ENCODE data around the gene MRGPRX3. TPM values are rescaled to one million over a fixed set of nuclear protein-coding genes. Genes with fewer than 3 reads are reported as not detected.

The MRGPRX3 gene
- total RNA-seq, 1 experiment from 2014 or later: not detected

DNA sequence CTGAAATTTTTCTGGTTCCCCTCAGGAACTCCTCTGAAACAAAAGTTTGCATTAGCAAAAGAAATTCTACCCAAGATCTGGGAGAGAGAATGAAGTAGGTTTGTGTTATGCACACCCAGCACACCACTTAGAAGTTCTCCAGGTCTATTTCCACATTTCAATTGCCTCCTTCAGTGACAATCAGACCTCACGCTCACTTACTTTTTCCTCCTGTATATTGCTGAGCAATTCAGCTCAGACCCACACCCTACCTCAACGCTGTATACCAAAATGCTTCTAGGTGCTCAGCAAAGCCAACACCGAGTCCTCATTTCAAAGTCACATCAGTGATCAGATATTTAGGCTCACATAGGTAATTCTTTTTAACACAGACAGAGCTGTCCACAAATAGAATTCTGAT lies 19.2 kb downstream of the MRGPRX3 start:
- POLR2A ChIA-PET: no interaction called here

GRCh38 chr11:18168372-18168771 lies 36.0 kb downstream of the MRGPRX3 start:
- intact Hi-C loops (cut with micrococcal nuclease; ENCODE audit: unreplicated experiment): no loop called here
- Mint-ChIP-seq H3K36me3 (ENCODE audit: insufficient read depth, unreplicated experiment) (no peaks in the 10 kb centered on the region), H3K4me3 (ENCODE audit: unreplicated experiment) (no peak overlapping the region), H3K27ac (ENCODE audit: unreplicated experiment) (no peak overlapping the region), H3K9me3 (ENCODE audit: unreplicated experiment) (no peaks in the 10 kb centered on the region), H3K4me1 (ENCODE audit: low read depth, unreplicated experiment) (no peaks in the 10 kb centered on the region), H3K27me3 (ENCODE audit: insufficient read depth, unreplicated experiment) (peaks cover 18% of the 10 kb centered on the region)
- no peaks in the 10 kb centered on the region for H3K9me3 ChIP-seq
- no TSS peak for BruUV-seq (replicated peaks)
- H3K36me3 ChIP-seq (ENCODE audit: control insufficient read depth, insufficient read depth, low read length): no peaks in the 10 kb centered on the region
- H3K27me3 ChIP-seq (replicated peaks; ENCODE audit: control insufficient read depth, insufficient read depth, low read length): peaks cover 3% of the 10 kb centered on the region
- TF ChIP-seq CTCF (IDR thresholded peaks at IDR 0.05; ENCODE audit: insufficient read depth in 1 of 2, low read depth in 1 of 2, low read length in 1 of 2, severe bottlenecking in 1 of 2, unreplicated experiment in 1 of 2): no peak
- ChIA-PET CTCF (no interaction called here), POLR2A (no interaction called here)
- H3K4me3 ChIP-seq (ENCODE audit: low read depth, low read length): no peak overlapping the region
- H3K4me1 ChIP-seq: no peaks in the 10 kb centered on the region
- no peak for DNase-seq

More for the DNA sequence above, 19.2 kb downstream of the MRGPRX3 start:
- CTCF ChIA-PET: no interaction called here
- Histone ChIP-seq H3K4me3 (ENCODE audit: low read depth, low read length) (no peak overlapping the region), H3K36me3 (ENCODE audit: control insufficient read depth, insufficient read depth, low read length) (no peaks in the 10 kb centered on the region), H3K27me3 (replicated peaks; ENCODE audit: control insufficient read depth, insufficient read depth, low read length) (0 out of 2 replicates have a peak, but pooled peaks cover 1% of the 10 kb centered on the region), H3K9me3 (no peaks in the 10 kb centered on the region; the same call in 1 of the 2 replicates), H3K4me1 (no peaks in the 10 kb centered on the region)
- Mint-ChIP-seq H3K36me3 (ENCODE audit: insufficient read depth, unreplicated experiment) (no peaks in the 10 kb centered on the region), H3K4me3 (ENCODE audit: unreplicated experiment) (no peak overlapping the region), H3K9me3 (ENCODE audit: unreplicated experiment) (peaks cover 3% of the 10 kb centered on the region), H3K4me1 (ENCODE audit: low read depth, unreplicated experiment) (no peaks in the 10 kb centered on the region), H3K27me3 (ENCODE audit: insufficient read depth, unreplicated experiment) (peaks cover 15% of the 10 kb centered on the region), H3K27ac (ENCODE audit: unreplicated experiment) (no peak overlapping the region)
- no peak for TF ChIP-seq CTCF (IDR thresholded peaks at IDR 0.05; ENCODE audit: insufficient read depth in 1 of 2, low read depth in 1 of 2, low read length in 1 of 2, severe bottlenecking in 1 of 2, unreplicated experiment in 1 of 2)
- intact Hi-C loops (cut with micrococcal nuclease; ENCODE audit: unreplicated experiment): no loop called here
- no peak for DNase-seq
- BruUV-seq (replicated peaks): no TSS peak

- H3K4me3 Mint-ChIP-seq (ENCODE audit: unreplicated experiment): no peak overlapping the region
- Histone ChIP-seq H3K36me3 (ENCODE audit: control insufficient read depth, insufficient read depth, low read length) (no peaks in the 10 kb centered on the region), H3K4me1 (no peaks in the 10 kb centered on the region), H3K9me3 (no peaks in the 10 kb centered on the region), H3K27me3 (replicated peaks; ENCODE audit: control insufficient read depth, insufficient read depth, low read length) (peaks cover 3% of the 10 kb centered on the region), H3K4me3 (ENCODE audit: low read depth, low read length) (no peak overlapping the region)
- H3K36me3 Mint-ChIP-seq (ENCODE audit: insufficient read depth, unreplicated experiment): no peaks in the 10 kb centered on the region
- ChIA-PET POLR2A (no interaction called here), CTCF (interaction anchor here (0.6 to 1.7 kb wide), 5 partner anchors 9 to 82 kb away, joined by 3 to 15 read pairs (median 3); no protein-coding TSS in a partner anchor)
- H3K4me1 Mint-ChIP-seq (ENCODE audit: low read depth, unreplicated experiment): no peaks in the 10 kb centered on the region
- H3K27ac Mint-ChIP-seq (ENCODE audit: unreplicated experiment): no peak overlapping the region
- BruUV-seq (replicated peaks): no TSS peak
- intact Hi-C loops (cut with micrococcal nuclease; ENCODE audit: unreplicated experiment): loop anchor here (2.0 kb wide), 1 partner anchor 31 kb away; no protein-coding TSS in a partner anchor
- no peaks in the 10 kb centered on the region for H3K9me3 Mint-ChIP-seq (ENCODE audit: unreplicated experiment)
- peaks cover 21% of the 10 kb centered on the region for H3K27me3 Mint-ChIP-seq (ENCODE audit: insufficient read depth, unreplicated experiment)
- DNase-seq: peak; percentile 44 to 54
- peak; percentile 75 to 86 for TF ChIP-seq CTCF (IDR thresholded peaks at IDR 0.05; ENCODE audit: insufficient read depth in 1 of 2, low read depth in 1 of 2, low read length in 1 of 2, severe bottlenecking in 1 of 2, unreplicated experiment in 1 of 2)
Measured at GRCh38 chr11:18171377-18172000, 39.1 kb downstream of the MRGPRX3 start.
